ENCODE measurements around the gene ATRNL1. TPM values are rescaled to one million over a fixed set of nuclear protein-coding genes. Genes with fewer than 3 reads are reported as not detected.
A peak's percentile ranks its signal among the peaks of the same experiment; 100 is the strongest.
"Not testable (repeated sequence)": the region's sequence is repeated elsewhere in the genome, so short reads cannot be mapped to it uniquely, and the experiment has no call there.

The ATRNL1 gene
- total RNA-seq, 4 donors from 2014 or later: 137 to 431 (median 202) TPM

GRCh38 chr10:115328331-115328730 lies 235.2 kb downstream of the ATRNL1 start:
- H3K27ac ChIP-seq: no peak overlapping the region
- no peaks in the 10 kb centered on the region for H3K27me3 ChIP-seq
- no peak overlapping the region for H3K4me3 ChIP-seq
- no peaks in the 10 kb centered on the region for H3K4me1 ChIP-seq
- no peak for DNase-seq
- no peaks in the 10 kb centered on the region for H3K36me3 ChIP-seq
- no peak for TF ChIP-seq CTCF (IDR thresholded peaks at IDR 0.05)
- TF ChIP-seq POLR2A (IDR thresholded peaks at IDR 0.05): no peak
- H3K9me3 ChIP-seq: no peaks in the 10 kb centered on the region
- intact Hi-C loops (cut with DNase I; ENCODE audit: low total_unique reads): no loop called here

GRCh38 chr10:115335366-115335765 lies 242.2 kb downstream of the ATRNL1 start:
- no peaks in the 10 kb centered on the region for H3K27me3 ChIP-seq
- H3K36me3 ChIP-seq: no peaks in the 10 kb centered on the region
- no peaks in the 10 kb centered on the region for H3K4me1 ChIP-seq
- no peaks in the 10 kb centered on the region for H3K9me3 ChIP-seq
- intact Hi-C loops (cut with DNase I; ENCODE audit: low total_unique reads): no loop called here
- DNase-seq: no peak
- TF ChIP-seq POLR2A (IDR thresholded peaks at IDR 0.05) (no peak), CTCF (IDR thresholded peaks at IDR 0.05) (no peak)
- H3K4me3 ChIP-seq: no peak overlapping the region
- no peak overlapping the region for H3K27ac ChIP-seq

- Histone ChIP-seq H3K4me3 (no peak overlapping the region), H3K27me3 (no peaks in the 10 kb centered on the region), H3K4me1 (no peaks in the 10 kb centered on the region), H3K9me3 (no peaks in the 10 kb centered on the region), H3K36me3 (no peaks in the 10 kb centered on the region), H3K27ac (no peak overlapping the region)
- TF ChIP-seq CTCF (IDR thresholded peaks at IDR 0.05): peak; percentile 26 to 63 (median 56)
- TF ChIP-seq POLR2A (IDR thresholded peaks at IDR 0.05): no peak
- peak in 1 of 2 donors; percentile 25 for DNase-seq
- intact Hi-C loops (cut with DNase I; ENCODE audit: low total_unique reads): no loop called here
These were observed 262.1 kb downstream of the ATRNL1 start for GRCh38 chr10:115355162-115355760.

GRCh38 chr10:115367920-115368319 lies 274.8 kb downstream of the ATRNL1 start:
- H3K27me3 ChIP-seq; intact Hi-C loops (cut with DNase I; ENCODE audit: low total_unique reads); H3K36me3 ChIP-seq; H3K4me1 ChIP-seq; H3K9me3 ChIP-seq; DNase-seq; H3K27ac ChIP-seq; H3K4me3 ChIP-seq: not testable (repeated sequence)

GRCh38 chr10:115379064-115379463 lies 285.9 kb downstream of the ATRNL1 start:
- H3K4me1 ChIP-seq: no peaks in the 10 kb centered on the region
- H3K27me3 ChIP-seq: no peaks in the 10 kb centered on the region
- DNase-seq: no peak
- H3K9me3 ChIP-seq: peaks cover 0 to 22% of the 10 kb centered on the region in 2 donors
- H3K27ac ChIP-seq: no peak overlapping the region
- no peaks in the 10 kb centered on the region for H3K36me3 ChIP-seq
- no peak overlapping the region for H3K4me3 ChIP-seq
- no peak for TF ChIP-seq POLR2A (IDR thresholded peaks at IDR 0.05)
- no peak for TF ChIP-seq CTCF (IDR thresholded peaks at IDR 0.05)
- intact Hi-C loops (cut with DNase I; ENCODE audit: low total_unique reads): no loop called here

GRCh38 chr10:115384665-115385064 lies 291.5 kb downstream of the ATRNL1 start:
- intact Hi-C loops (cut with DNase I; ENCODE audit: low total_unique reads): no loop called here
- H3K27me3 ChIP-seq: no peaks in the 10 kb centered on the region
- no peak for DNase-seq
- H3K36me3 ChIP-seq: no peaks in the 10 kb centered on the region
- H3K4me1 ChIP-seq: no peaks in the 10 kb centered on the region
- no peak overlapping the region for H3K27ac ChIP-seq
- no peak overlapping the region for H3K4me3 ChIP-seq
- TF ChIP-seq POLR2A (IDR thresholded peaks at IDR 0.05) (no peak), CTCF (IDR thresholded peaks at IDR 0.05) (no peak)
- peaks cover 0 to 16% of the 10 kb centered on the region in 2 donors for H3K9me3 ChIP-seq
